ENCODE results near the gene HOXB9.

The HOXB9 gene

GRCh38 chr17:48611681-48612455 lies 14.3 kb downstream of the HOXB9 start:
- DNase-seq (ENCODE audit: low read depth in 2 of 2, low spot score in 1 of 2): no peak

GRCh38 chr17:48611213-48611612 lies 14.9 kb downstream of the HOXB9 start:
- no peak for DNase-seq (ENCODE audit: low read depth in 2 of 2, low spot score in 1 of 2)

GRCh38 chr17:48610282-48611211 lies 15.6 kb downstream of the HOXB9 start, which contains the start of gene HOXB7:
HOXB7 (minus strand) TSS chr17:48611017; CDS start chr17:48610918, 99 bp downstream.
- DNase-seq (ENCODE audit: low read depth in 2 of 2, low spot score in 1 of 2): no peak

- DNase-seq (ENCODE audit: low read depth in 2 of 2, low spot score in 1 of 2): no peak
Observed at GRCh38 chr17:48609759-48610281, 16.3 kb downstream of the HOXB9 start.

GRCh38 chr17:48609033-48609432 lies 17.1 kb downstream of the HOXB9 start:
- DNase-seq (ENCODE audit: low read depth in 2 of 2, low spot score in 1 of 2): no peak

GRCh38 chr17:48608494-48608834 lies 17.7 kb downstream of the HOXB9 start:
- no peak for DNase-seq (ENCODE audit: low read depth in 2 of 2, low spot score in 1 of 2)

- DNase-seq (ENCODE audit: low read depth in 2 of 2, low spot score in 1 of 2): no peak
Observed at GRCh38 chr17:48606892-48607614, 19.1 kb downstream of the HOXB9 start.

- no peak for DNase-seq (ENCODE audit: low read depth in 2 of 2, low spot score in 1 of 2)
Observed at GRCh38 chr17:48605991-48606891, 19.9 kb downstream of the HOXB9 start.

GRCh38 chr17:48605409-48605919 lies 20.7 kb downstream of the HOXB9 start:
- DNase-seq (ENCODE audit: low read depth in 2 of 2, low spot score in 1 of 2): no peak

- DNase-seq (ENCODE audit: low read depth in 2 of 2, low spot score in 1 of 2): no peak
Observed at GRCh38 chr17:48604770-48605329, 21.3 kb downstream of the HOXB9 start, which contains the start of gene HOXB6. HOXB6 (minus strand) TSS chr17:48604986; CDS start chr17:48598150, 6,836 bp downstream.

- DNase-seq (ENCODE audit: low read depth in 2 of 2, low spot score in 1 of 2): no peak
Observed at GRCh38 chr17:48603959-48604769, 22.0 kb downstream of the HOXB9 start.

GRCh38 chr17:48601539-48602425 lies 24.4 kb downstream of the HOXB9 start:
- no peak for DNase-seq (ENCODE audit: low read depth in 2 of 2, low spot score in 1 of 2)

- DNase-seq (ENCODE audit: low read depth in 2 of 2, low spot score in 1 of 2): no peak
Observed at GRCh38 chr17:48601207-48601538, 25.0 kb downstream of the HOXB9 start.

- no peak for DNase-seq (ENCODE audit: low read depth in 2 of 2, low spot score in 1 of 2)
Observed at GRCh38 chr17:48600244-48601098, 25.7 kb downstream of the HOXB9 start.

GRCh38 chr17:48599354-48599753 lies 26.8 kb downstream of the HOXB9 start:
- DNase-seq (ENCODE audit: low read depth in 2 of 2, low spot score in 1 of 2): no peak

GRCh38 chr17:48598736-48599135 lies 27.4 kb downstream of the HOXB9 start:
- DNase-seq (ENCODE audit: low read depth in 2 of 2, low spot score in 1 of 2): no peak

Data from stimulated activated CD8-positive, alpha-beta memory T cell treated with anti-CD3 and anti-CD28 coated beads, Interleukin-4, amount 100 ng/mL, for 4 hours (primary cell).